Esophagus squamous epithelium (tissue), 5 donors: Measurements from ENCODE around the gene C12orf42. TPM values are rescaled to one million over a fixed set of nuclear protein-coding genes. Genes with fewer than 3 reads are reported as not detected.

Experiments used
- DNase-seq: peaks from one replicate; lab custom pipeline; 2025; lab: John Stamatoyannopoulos, UW
- H3K27ac ChIP-seq, 4 donors: fragments of 200-600 bp; sonication (generic); one replicate each; pipeline ENCODE4 v1.5.1; 2016 to 2019; ENCODE audit warnings: mild to moderate bottlenecking in 1 of 4
- H3K27me3 ChIP-seq, 4 donors: fragments of 200-600 bp; sonication (generic); 1 replicate in 3 of 4; 2 replicates in 1 of 4; pipeline versions ENCODE4 v1.5.1 to v1.6.0; 2017 to 2021; ENCODE audit warnings: antibody characterized with exemption in 1 of 4
- H3K36me3 ChIP-seq, 3 donors: fragments of 200-600 bp; sonication (generic); one replicate each; pipeline ENCODE4 v1.5.1; 2016 to 2019
- H3K4me1 ChIP-seq, 3 donors: fragments of 200-600 bp; sonication (generic); one replicate each; pipeline ENCODE4 v1.5.1; 2017 to 2019
- H3K4me3 ChIP-seq, 4 donors: fragments of 200-600 bp; sonication (generic); 1 replicate in 3 of 4; 2 replicates in 1 of 4; pipeline ENCODE4 v1.5.1; 2016 to 2019; ENCODE audit warnings: mild to moderate bottlenecking in 2 of 4, moderate library complexity in 1 of 4
- H3K9me3 ChIP-seq, 3 donors: fragments of 200-600 bp; sonication (generic); one replicate each; pipeline ENCODE4 v1.5.1; 2016 to 2019
- CTCF ChIP-seq, 6 experiments: fragments of 450-650 bp in 4 of 6; fragments of 200-600 bp in 2 of 6; sonication (generic) in 2 of 6; IDR thresholded peaks; one replicate each; pipeline ENCODE4 v1.5.1; 2016 to 2019; ENCODE audit warnings: antibody characterized with exemption in 6 of 6, mild to moderate bottlenecking in 4 of 6, moderate library complexity in 4 of 6
- POLR2A ChIP-seq, 4 donors: fragments of 450-650 bp; IDR thresholded peaks; one replicate each; pipeline ENCODE4 v1.6.1; 2017; ENCODE audit warnings: antibody characterized with exemption in 4 of 4, mild to moderate bottlenecking in 4 of 4, moderate library complexity in 3 of 4
- WGBS, 2 donors: methylation state at CpG; one replicate each; pipeline ENCODE4 v1.1.5; 2018; 5-methylcytosine and 5-hydroxymethylcytosine counted together
- intact Hi-C: fragments of 100-400 bp; cut with DNase I; formaldehyde crosslinking; loops from one replicate; pipeline ENCODE4 v1.15.0; 2022
- total RNA-seq, 4 donors: library from RNA; depleted of rRNA; stranded (reverse); fragments of >200 nt; gene quantifications; one replicate each; pipeline ENCODE4 v1.1.0, GENCODE V29; 2016
- donor health status: DM: yes; HTN: yes; CAD: no.

The C12orf42 gene
- total RNA-seq, 4 donors from 2014 or later = not detected

- Histone ChIP-seq H3K27me3 (no peaks in the 10 kb centered on the region), H3K27ac (no peak overlapping the region), H3K9me3 (no peaks in the 10 kb centered on the region), H3K4me3 (no peak overlapping the region), H3K4me1 (no peaks in the 10 kb centered on the region), H3K36me3 (no peaks in the 10 kb centered on the region)
- 78 to 79% methylated on average over 3 of the region's 3 CpGs for WGBS, 2 donors
- intact Hi-C loops = no loop called here
- no peak for DNase-seq
- TF ChIP-seq CTCF (IDR thresholded peaks at IDR 0.05) (no peak), POLR2A (IDR thresholded peaks at IDR 0.05) (no peak)
Measured at GRCh38 chr12:103462675-103463074, 33.1 kb downstream of the C12orf42 start.

DNA sequence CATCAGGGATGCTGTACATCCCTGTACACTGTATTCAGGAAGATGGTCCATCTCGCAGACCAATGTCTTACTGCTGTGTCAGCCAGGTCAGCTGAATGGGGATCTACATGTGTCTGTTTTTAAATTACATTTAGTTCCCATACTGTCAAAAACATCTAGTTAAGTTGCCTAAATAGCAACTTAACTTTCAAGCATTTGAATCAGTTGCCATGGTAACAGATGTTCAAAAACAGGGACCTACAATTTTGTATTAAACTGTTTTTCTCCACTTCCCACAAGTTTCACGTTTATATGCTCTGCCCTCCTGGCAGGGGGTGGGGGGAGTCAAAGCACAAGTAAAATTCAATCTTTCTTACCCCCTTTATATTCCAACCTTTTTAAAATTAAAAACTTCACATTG lies 38.3 kb downstream of the C12orf42 start:
- H3K9me3 ChIP-seq = no peaks in the 10 kb centered on the region
- WGBS, 2 donors = 58 to 61% methylated on average over 2 of the region's 2 CpGs
- H3K27me3 ChIP-seq = no peaks in the 10 kb centered on the region
- no peaks in the 10 kb centered on the region for H3K4me1 ChIP-seq
- intact Hi-C loops = no loop called here
- TF ChIP-seq CTCF (IDR thresholded peaks at IDR 0.05) (no peak), POLR2A (IDR thresholded peaks at IDR 0.05) (no peak)
- DNase-seq = no peak
- H3K27ac ChIP-seq = no peak overlapping the region
- H3K4me3 ChIP-seq = no peak overlapping the region
- no peaks in the 10 kb centered on the region for H3K36me3 ChIP-seq

DNA sequence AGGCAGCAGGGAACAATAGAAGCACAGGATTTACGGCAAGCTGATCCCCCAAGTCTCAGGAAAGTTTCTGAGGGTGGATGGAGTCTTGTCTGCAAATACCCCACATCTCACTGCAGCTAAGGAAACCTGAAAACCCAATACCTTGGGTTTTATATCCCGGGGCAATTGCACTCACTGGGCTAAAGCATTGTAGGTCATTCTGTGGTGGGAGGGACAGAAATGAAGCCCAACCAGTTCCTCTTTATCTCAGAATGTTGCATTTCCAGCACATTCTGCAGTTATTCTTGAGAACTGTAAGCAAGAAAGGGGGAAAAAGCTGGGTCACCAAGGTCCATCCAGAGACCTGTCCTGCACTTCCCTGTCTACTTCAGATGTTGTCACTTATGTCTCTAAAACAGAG lies 39.8 kb downstream of the C12orf42 start:
- H3K9me3 ChIP-seq = no peaks in the 10 kb centered on the region
- H3K4me3 ChIP-seq = no peak overlapping the region
- intact Hi-C loops = no loop called here
- TF ChIP-seq POLR2A (IDR thresholded peaks at IDR 0.05) (no peak), CTCF (IDR thresholded peaks at IDR 0.05) (no peak)
- no peak overlapping the region for H3K27ac ChIP-seq
- H3K27me3 ChIP-seq = no peaks in the 10 kb centered on the region
- WGBS, 2 donors = 65 to 71% methylated on average over 2 of the region's 2 CpGs
- H3K36me3 ChIP-seq = no peaks in the 10 kb centered on the region
- no peaks in the 10 kb centered on the region for H3K4me1 ChIP-seq
- no peak for DNase-seq

- intact Hi-C loops = no loop called here
Measured at GRCh38 chr12:103455020-103455763, 40.6 kb downstream of the C12orf42 start.

More at GRCh38 chr12:103455020-103455763, 40.6 kb downstream of the C12orf42 start:
- WGBS, 2 donors = 40 to 58% methylated on average over 3 of the region's 3 CpGs
- Histone ChIP-seq H3K27ac (no peak overlapping the region), H3K9me3 (no peaks in the 10 kb centered on the region), H3K4me1 (no peaks in the 10 kb centered on the region), H3K4me3 (no peak overlapping the region), H3K27me3 (no peaks in the 10 kb centered on the region), H3K36me3 (no peaks in the 10 kb centered on the region)
- no peak for DNase-seq
- TF ChIP-seq CTCF (IDR thresholded peaks at IDR 0.05) (no peak), POLR2A (IDR thresholded peaks at IDR 0.05) (no peak)
